Heart right ventricle (tissue), 16 donors: Measurements from ENCODE around the gene CXCL13. TPM values are rescaled to one million over a fixed set of nuclear protein-coding genes. Genes with fewer than 3 reads are reported as not detected.

ENCODE experiments used
- ATAC-seq, 8 donors: fragments of 200-7000 bp; cut with Tn5 transposase; one replicate each; pipeline ENCODE4 v1.9.1; 2020; ENCODE audit warnings: mild to moderate bottlenecking in 8 of 8, moderate library complexity in 8 of 8, moderate number of reproducible peaks in 1 of 8
- DNase-seq, 2 donors: peaks; one replicate each; pipeline ENCODE4 v3.0.0-alpha.2; 2020
- H3K27ac ChIP-seq, 10 donors: fragments of 200-600 bp; sonication (generic) in 2 of 10; one replicate each; pipeline versions ENCODE4 v1.5.0 to v1.8.0; 2020 to 2022; ENCODE audit warnings: mild to moderate bottlenecking in 3 of 10
- H3K27me3 ChIP-seq, 7 donors: fragments of 200-600 bp; one replicate each; pipeline ENCODE4 v1.8.0; 2021 to 2022; ENCODE audit warnings: mild to moderate bottlenecking in 2 of 7
- H3K36me3 ChIP-seq, 9 donors: fragments of 200-600 bp; sonication (generic) in 1 of 9; one replicate each; pipeline versions ENCODE4 v1.5.0 to v1.8.0; 2020 to 2022; ENCODE audit warnings: mild to moderate bottlenecking in 2 of 9
- H3K4me1 ChIP-seq, 9 donors: fragments of 200-600 bp; sonication (generic) in 1 of 9; one replicate each; pipeline versions ENCODE4 v1.5.0 to v1.8.0; 2020 to 2022; ENCODE audit warnings: mild to moderate bottlenecking in 4 of 9
- H3K4me3 ChIP-seq, 10 donors: fragments of 200-600 bp; sonication (generic) in 2 of 10; one replicate each; pipeline versions ENCODE4 v1.5.0 to v1.8.0; 2020 to 2022; ENCODE audit warnings: mild to moderate bottlenecking in 7 of 10, moderate library complexity in 2 of 10
- H3K9me3 ChIP-seq, 11 donors: fragments of 200-600 bp in 10 of 11; sonication (generic) in 2 of 11; one replicate each; pipeline versions ENCODE4 v1.5.0 to v1.8.0; 2013 to 2022; ENCODE audit warnings: mild to moderate bottlenecking in 2 of 11, control low read depth in 1 of 11, moderate library complexity in 1 of 11
- WGBS, 2 donors: extraction: QIAGEN DNeasy Blood & Tissue Kit; methylation state at CpG; one replicate each; pipeline ENCODE4 v1.1.7; 2013; ENCODE audit warnings: inconsistent platforms in 1 of 2; 5-methylcytosine and 5-hydroxymethylcytosine counted together
- intact Hi-C, 10 donors: fragments of 100-400 bp; cut with DNase I; formaldehyde crosslinking; loops; one replicate each; pipeline versions ENCODE4 v1.11.1 to v1.14.2; 2022
- polyA plus RNA-seq, 2 donors: library from polyadenylated mRNA; stranded (reverse); fragments of 200-250 nt; gene quantifications; one replicate each; pipeline ENCODE4 v1.2.3, GENCODE V29; 2013
- total RNA-seq, 10 donors: library from RNA; stranded (reverse); fragmentation: NEBNext Ultra II Directional in 3 of 10; extraction: Animal tissue kit (Norgen Biotek cat#: 25700) in 3 of 10; gene quantifications; one replicate each; pipeline versions ENCODE4 v1.2.1 to v1.2.4, GENCODE V29; 2021 to 2023
- TF ChIP-seq, protein P1 (sequence below), 9 donors: fragments of 200-600 bp; sonication (generic) in 2 of 9; IDR thresholded peaks; one replicate each; pipeline versions ENCODE4 v1.5.0 to v1.8.0; 2021 to 2022; ENCODE audit warnings: antibody characterized with exemption in 9 of 9, mild to moderate bottlenecking in 5 of 9, moderate library complexity in 1 of 9
- donor health status: Arrhythmogenic right ventricular cardiomyopathy.
- donor health status: ischemic (EF 13 %, LVEDD 7.1; RV severe dilation, severe dysfunction).
- donor health status: healthy with polysubstance abuse.
- donor health status: DM: no; HTN: yes; CAD: no.
- donor health status: DM: no; HTN: no; CAD: no.
- donor health status: ischemic (EF 25% LVEDD 6.9; RV normal size, moderate dysfunction).
- donor health status: ischemic (EF 25% LVEDD 5.7; RV mildly dilated, moderate dysfunction).
- donor health status: healthy.
- donor health status: DM: yes; HTN: yes; CAD: no.
- donor health status: Ischemic cardiomyopathy.
- donor health status: ischemic (EF 35%, LVEDD 5.7; RV mildly dilated, moderate dysfunction).
- donor health status: nonischemic (EF 11% LVEDD 7.7; RV severe dilation, severe dysfunction).
- donor health status: DM: yes; HTN: yes; CAD: no.
- donor health status: PGD.
- donor health status: ischemic (EF 29% LVEDD 5.4; RV normal size, mild dysfunction).
- donor health status: nonischemic (EF 23%, LVEDD 6.1; RV moderate dilation, normal function).

CXCL13 gene
- total and polyA plus RNA-seq, 12 donors = 0.06 TPM; not detected in 11

GRCh38 chr4:77623091-77623490 lies 17.5 kb downstream of the CXCL13 start:
- WGBS, 2 donors = 72 to 80% methylated on average over 2 of the region's 2 CpGs
- H3K4me3 ChIP-seq = no peak overlapping the region
- DNase-seq (no peak), ATAC-seq (no peak)
- TF ChIP-seq, protein P1, sequence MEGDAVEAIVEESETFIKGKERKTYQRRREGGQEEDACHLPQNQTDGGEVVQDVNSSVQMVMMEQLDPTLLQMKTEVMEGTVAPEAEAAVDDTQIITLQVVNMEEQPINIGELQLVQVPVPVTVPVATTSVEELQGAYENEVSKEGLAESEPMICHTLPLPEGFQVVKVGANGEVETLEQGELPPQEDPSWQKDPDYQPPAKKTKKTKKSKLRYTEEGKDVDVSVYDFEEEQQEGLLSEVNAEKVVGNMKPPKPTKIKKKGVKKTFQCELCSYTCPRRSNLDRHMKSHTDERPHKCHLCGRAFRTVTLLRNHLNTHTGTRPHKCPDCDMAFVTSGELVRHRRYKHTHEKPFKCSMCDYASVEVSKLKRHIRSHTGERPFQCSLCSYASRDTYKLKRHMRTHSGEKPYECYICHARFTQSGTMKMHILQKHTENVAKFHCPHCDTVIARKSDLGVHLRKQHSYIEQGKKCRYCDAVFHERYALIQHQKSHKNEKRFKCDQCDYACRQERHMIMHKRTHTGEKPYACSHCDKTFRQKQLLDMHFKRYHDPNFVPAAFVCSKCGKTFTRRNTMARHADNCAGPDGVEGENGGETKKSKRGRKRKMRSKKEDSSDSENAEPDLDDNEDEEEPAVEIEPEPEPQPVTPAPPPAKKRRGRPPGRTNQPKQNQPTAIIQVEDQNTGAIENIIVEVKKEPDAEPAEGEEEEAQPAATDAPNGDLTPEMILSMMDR (IDR thresholded peaks at IDR 0.05) = no peak
- no peaks in the 10 kb centered on the region for H3K27me3 ChIP-seq
- no peak overlapping the region for H3K27ac ChIP-seq
- intact Hi-C loops = loop anchor here in 2 of 10 donors (5.0 to 10.0 kb wide), 2 partner anchors 236 to 242 kb away; partner anchors contain the start of gene MRPL1 (in 1 of the 2)
- H3K9me3 ChIP-seq = no peaks in the 10 kb centered on the region
- no peaks in the 10 kb centered on the region for H3K36me3 ChIP-seq
- H3K4me1 ChIP-seq = peaks cover 0 to 8% (median 0%) of the 10 kb centered on the region in 9 donors

DNA sequence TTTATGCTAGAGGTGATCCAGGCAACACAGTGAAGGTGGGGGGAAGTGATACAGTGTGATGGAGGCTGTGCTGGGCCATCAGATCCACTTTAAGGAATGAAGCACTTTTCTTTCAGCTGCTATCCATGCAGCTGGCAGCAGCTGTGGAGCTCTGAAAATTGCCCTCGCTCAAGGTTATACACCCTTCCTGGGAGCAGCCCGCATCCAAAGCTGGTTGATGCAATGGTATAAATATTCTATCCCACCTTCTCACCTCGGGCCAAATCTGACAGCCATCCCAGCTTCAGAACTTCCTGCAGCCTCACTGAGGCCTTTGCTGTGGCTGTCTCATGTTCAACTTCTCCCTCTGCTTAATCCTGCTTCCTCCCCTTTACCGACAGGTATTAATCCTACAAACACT lies 18.6 kb downstream of the CXCL13 start:
- Histone ChIP-seq H3K4me1 (no peaks in the 10 kb centered on the region), H3K27ac (no peak overlapping the region), H3K4me3 (no peak overlapping the region), H3K27me3 (no peaks in the 10 kb centered on the region), H3K9me3 (no peaks in the 10 kb centered on the region), H3K36me3 (no peaks in the 10 kb centered on the region)
- WGBS, 2 donors = 72 to 82% methylated on average over 4 of the region's 4 CpGs
- intact Hi-C loops = loop anchor here in 2 of 10 donors (5.0 to 10.0 kb wide), 2 partner anchors 237 to 241 kb away; partner anchors contain the start of gene MRPL1 (in 1 of the 2)
- ATAC-seq = no peak
- no peak for DNase-seq
- TF ChIP-seq, protein P1 (IDR thresholded peaks at IDR 0.05) = no peak

- 77 to 83% methylated on average over 5 of the region's 5 CpGs for WGBS, 2 donors
- Histone ChIP-seq H3K4me3 (no peak overlapping the region), H3K36me3 (no peaks in the 10 kb centered on the region), H3K27ac (no peak overlapping the region), H3K4me1 (no peaks in the 10 kb centered on the region), H3K9me3 (no peaks in the 10 kb centered on the region), H3K27me3 (no peaks in the 10 kb centered on the region)
- TF ChIP-seq, protein P1 (IDR thresholded peaks at IDR 0.05) = no peak
- ATAC-seq (no peak), DNase-seq (no peak)
- intact Hi-C loops = loop anchor here in 1 of 10 donors (10.0 kb wide), 1 partner anchor 239 kb away; the partner anchor contains the start of gene MRPL1
Measured at GRCh38 chr4:77625485-77625884, 19.9 kb downstream of the CXCL13 start.

DNA sequence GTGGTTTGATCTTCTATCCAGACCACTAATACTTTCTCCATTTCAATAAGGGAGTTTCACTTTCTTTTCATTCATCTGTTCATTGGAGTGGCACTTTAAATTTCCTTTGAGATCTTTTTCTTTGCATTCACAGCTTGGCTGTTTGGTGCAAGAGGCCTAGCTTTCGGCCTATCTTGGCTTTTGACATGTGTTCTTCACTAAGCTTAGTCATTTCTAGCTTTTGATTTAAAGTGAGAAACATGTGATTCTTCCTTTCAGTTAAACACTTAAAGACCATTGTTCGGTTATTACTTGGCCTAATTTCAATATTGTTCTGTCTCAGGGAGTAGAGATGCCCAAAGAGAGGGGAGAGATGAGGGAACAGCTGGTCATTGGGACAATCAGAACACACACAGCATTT lies 24.3 kb downstream of the CXCL13 start:
- H3K4me3 ChIP-seq = no peak overlapping the region
- H3K4me1 ChIP-seq = no peaks in the 10 kb centered on the region
- no peak overlapping the region for H3K27ac ChIP-seq
- TF ChIP-seq, protein P1 (IDR thresholded peaks at IDR 0.05) = no peak
- intact Hi-C loops = loop anchor here in 1 of 10 donors (10.0 kb wide), 1 partner anchor 235 kb away; the partner anchor contains the start of gene MRPL1
- WGBS, 2 donors = 74 to 85% methylated on average over 2 of the region's 2 CpGs
- H3K27me3 ChIP-seq = no peaks in the 10 kb centered on the region
- H3K9me3 ChIP-seq = no peaks in the 10 kb centered on the region
- H3K36me3 ChIP-seq = no peaks in the 10 kb centered on the region
- DNase-seq = no peak
- ATAC-seq = no peak
